HEK293 (cell line): ENCODE measurements around the gene ADAR.

Experiments used
- CTCF ChIA-PET: fragments of 350-600 bp; formaldehyde crosslinking; extraction: SDS; loops from one replicate; lab custom pipeline; 2021; ENCODE audit warnings: antibody characterized with exemption; lab: Yijun Ruan, JAX
- POLR2A ChIA-PET: fragments of 300-600 bp; formaldehyde crosslinking; extraction: SDS; loops from one replicate; lab custom pipeline; 2020; ENCODE audit warnings: antibody characterized with exemption, inconsistent platforms; lab: Yijun Ruan, JAX
- H3K27ac ChIP-seq: fragments of 200-500 bp; sonication (Bioruptor generic); 2 replicates; pipeline ENCODE4 v1.5.1; 2014; ENCODE audit warnings: low read depth, low read length, control low read depth, inconsistent platforms; ENCODE audit errors: extremely low read depth
- H3K36me3 ChIP-seq, 2 experiments: fragments of 200-500 bp in 1 of 2; sonication (Bioruptor generic) in 1 of 2; 1 replicate in 1 of 2; 2 replicates in 1 of 2; pipeline ENCODE4 v1.5.1; 2014 to 2017; ENCODE audit warnings: inconsistent platforms in 2 of 2, low read length in 2 of 2; ENCODE audit not compliant: control insufficient read depth in 2 of 2, insufficient read depth in 1 of 2
- H3K4me1 ChIP-seq: fragments of 200-500 bp; sonication (Bioruptor generic); 2 replicates; pipeline ENCODE4 v1.5.1; 2014; ENCODE audit warnings: mild to moderate bottlenecking, low read length, inconsistent platforms; ENCODE audit not compliant: control insufficient read depth, insufficient read depth
- H3K4me3 ChIP-seq: 2 replicates; pipeline ENCODE4 v1.5.1; 2011; ENCODE audit warnings: low read depth, mild to moderate bottlenecking, control low read depth, low read length, moderate library complexity
- H3K9me3 ChIP-seq: fragments of 200-500 bp; sonication (Bioruptor generic); 2 replicates; pipeline ENCODE4 v1.5.1; 2014; ENCODE audit warnings: low read depth, low read length, inconsistent platforms; ENCODE audit not compliant: control insufficient read depth, insufficient read depth
- GLIS1 ChIP-seq: fragments of 450-650 bp; formaldehyde crosslinking; IDR thresholded peaks from 2 replicates; pipeline ENCODE4 v1.5.1; 2016; ENCODE audit warnings: missing biosample characterization, missing genetic modification characterization
- KLF1 ChIP-seq: fragments of 450-650 bp; formaldehyde crosslinking; IDR thresholded peaks from 2 replicates; pipeline ENCODE4 v1.5.1; 2016; ENCODE audit warnings: missing biosample characterization, missing genetic modification characterization
- ZBTB48 ChIP-seq: fragments of 450-650 bp; formaldehyde crosslinking; IDR thresholded peaks from 2 replicates; pipeline ENCODE4 v1.5.1; 2016; ENCODE audit warnings: missing biosample characterization, missing genetic modification characterization
- ZFP3 ChIP-seq: fragments of 450-650 bp; formaldehyde crosslinking; IDR thresholded peaks from 2 replicates; pipeline ENCODE4 v1.5.1; 2016; ENCODE audit warnings: low read depth, missing biosample characterization, missing genetic modification characterization
- ZNF16 ChIP-seq: fragments of 450-650 bp; formaldehyde crosslinking; IDR thresholded peaks from 2 replicates; pipeline ENCODE4 v1.5.1; 2016; ENCODE audit warnings: low read depth, missing biosample characterization, missing genetic modification characterization
- ZNF23 ChIP-seq: fragments of 450-650 bp; formaldehyde crosslinking; IDR thresholded peaks from 2 replicates; pipeline ENCODE4 v1.5.1; 2016; ENCODE audit warnings: missing biosample characterization, missing genetic modification characterization, borderline replicate concordance
- ZNF324 ChIP-seq: fragments of 450-650 bp; formaldehyde crosslinking; IDR thresholded peaks from 2 replicates; pipeline ENCODE4 v1.5.1; 2016; ENCODE audit warnings: missing biosample characterization, missing genetic modification characterization
- ZNF366 ChIP-seq: fragments of 450-650 bp; formaldehyde crosslinking; conservative IDR thresholded peaks from 2 replicates; pipeline ENCODE4 v1.5.1; 2016; ENCODE audit warnings: missing biosample characterization, missing genetic modification characterization
- ZNF426 ChIP-seq: fragments of 450-650 bp; formaldehyde crosslinking; IDR thresholded peaks from 2 replicates; pipeline ENCODE4 v1.5.1; 2017; ENCODE audit warnings: missing biosample characterization, missing genetic modification characterization, mild to moderate bottlenecking, inconsistent platforms, moderate library complexity
- ZNF624 ChIP-seq: fragments of 450-650 bp; formaldehyde crosslinking; IDR thresholded peaks from 2 replicates; pipeline ENCODE4 v1.5.1; 2017; ENCODE audit warnings: missing biosample characterization, missing genetic modification characterization
- ZNF654 ChIP-seq: fragments of 450-650 bp; formaldehyde crosslinking; IDR thresholded peaks from 2 replicates; pipeline ENCODE4 v1.5.1; 2016; ENCODE audit warnings: low read depth, missing biosample characterization, missing genetic modification characterization
- ZXDB ChIP-seq: fragments of 450-650 bp; formaldehyde crosslinking; IDR thresholded peaks from 2 replicates; pipeline ENCODE4 v1.5.1; 2016; ENCODE audit warnings: missing biosample characterization, missing genetic modification characterization
- TF ChIP-seq, protein P1 (sequence below): fragments of 450-650 bp; formaldehyde crosslinking; IDR thresholded peaks from 2 replicates; pipeline ENCODE4 v1.5.1; 2017; ENCODE audit warnings: missing biosample characterization, missing genetic modification characterization
- TF ChIP-seq, protein P2 (sequence below): fragments of 450-650 bp; formaldehyde crosslinking; IDR thresholded peaks from 2 replicates; pipeline ENCODE4 v1.5.1; 2016; ENCODE audit warnings: missing biosample characterization, missing genetic modification characterization, low read depth
- TF ChIP-seq, protein P3 (sequence below): fragments of 450-650 bp; formaldehyde crosslinking; IDR thresholded peaks from 2 replicates; pipeline ENCODE4 v1.5.1; 2016; ENCODE audit warnings: missing biosample characterization, missing genetic modification characterization
- TF ChIP-seq, protein P4 (sequence below): fragments of 450-650 bp; formaldehyde crosslinking; IDR thresholded peaks from 2 replicates; pipeline ENCODE4 v1.5.1; 2016; ENCODE audit warnings: missing biosample characterization, missing genetic modification characterization

ADAR gene

DNA sequence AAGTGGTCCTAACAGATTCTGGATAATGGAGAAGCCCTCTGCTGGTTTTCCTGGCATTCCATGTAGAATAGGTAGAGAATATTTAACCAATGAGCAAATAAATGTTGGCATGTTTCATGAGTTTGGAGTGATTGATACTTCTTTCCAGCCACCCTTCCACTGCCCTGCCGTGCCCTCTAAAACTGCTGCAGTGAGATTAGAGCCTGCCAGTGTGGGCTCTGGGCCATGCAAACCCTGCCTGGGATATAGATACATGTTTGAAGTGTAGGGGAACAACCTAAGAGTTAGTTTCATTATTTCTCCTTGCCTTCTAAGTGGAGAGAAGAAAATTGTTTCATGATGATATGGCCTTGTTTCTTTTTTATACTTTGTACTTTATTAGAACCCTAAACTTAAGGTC is 60.0 kb downstream of the ADAR start (continued):
- TF ChIP-seq, protein P1, sequence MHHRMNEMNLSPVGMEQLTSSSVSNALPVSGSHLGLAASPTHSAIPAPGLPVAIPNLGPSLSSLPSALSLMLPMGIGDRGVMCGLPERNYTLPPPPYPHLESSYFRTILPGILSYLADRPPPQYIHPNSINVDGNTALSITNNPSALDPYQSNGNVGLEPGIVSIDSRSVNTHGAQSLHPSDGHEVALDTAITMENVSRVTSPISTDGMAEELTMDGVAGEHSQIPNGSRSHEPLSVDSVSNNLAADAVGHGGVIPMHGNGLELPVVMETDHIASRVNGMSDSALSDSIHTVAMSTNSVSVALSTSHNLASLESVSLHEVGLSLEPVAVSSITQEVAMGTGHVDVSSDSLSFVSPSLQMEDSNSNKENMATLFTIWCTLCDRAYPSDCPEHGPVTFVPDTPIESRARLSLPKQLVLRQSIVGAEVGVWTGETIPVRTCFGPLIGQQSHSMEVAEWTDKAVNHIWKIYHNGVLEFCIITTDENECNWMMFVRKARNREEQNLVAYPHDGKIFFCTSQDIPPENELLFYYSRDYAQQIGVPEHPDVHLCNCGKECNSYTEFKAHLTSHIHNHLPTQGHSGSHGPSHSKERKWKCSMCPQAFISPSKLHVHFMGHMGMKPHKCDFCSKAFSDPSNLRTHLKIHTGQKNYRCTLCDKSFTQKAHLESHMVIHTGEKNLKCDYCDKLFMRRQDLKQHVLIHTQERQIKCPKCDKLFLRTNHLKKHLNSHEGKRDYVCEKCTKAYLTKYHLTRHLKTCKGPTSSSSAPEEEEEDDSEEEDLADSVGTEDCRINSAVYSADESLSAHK (tag by site-specific recombination): no peak
- no peak for TF ChIP-seq ZBTB48
- TF ChIP-seq ZNF16 (tag by site-specific recombination): no peak
- TF ChIP-seq ZNF426 (tag by site-specific recombination): no peak

DNA sequence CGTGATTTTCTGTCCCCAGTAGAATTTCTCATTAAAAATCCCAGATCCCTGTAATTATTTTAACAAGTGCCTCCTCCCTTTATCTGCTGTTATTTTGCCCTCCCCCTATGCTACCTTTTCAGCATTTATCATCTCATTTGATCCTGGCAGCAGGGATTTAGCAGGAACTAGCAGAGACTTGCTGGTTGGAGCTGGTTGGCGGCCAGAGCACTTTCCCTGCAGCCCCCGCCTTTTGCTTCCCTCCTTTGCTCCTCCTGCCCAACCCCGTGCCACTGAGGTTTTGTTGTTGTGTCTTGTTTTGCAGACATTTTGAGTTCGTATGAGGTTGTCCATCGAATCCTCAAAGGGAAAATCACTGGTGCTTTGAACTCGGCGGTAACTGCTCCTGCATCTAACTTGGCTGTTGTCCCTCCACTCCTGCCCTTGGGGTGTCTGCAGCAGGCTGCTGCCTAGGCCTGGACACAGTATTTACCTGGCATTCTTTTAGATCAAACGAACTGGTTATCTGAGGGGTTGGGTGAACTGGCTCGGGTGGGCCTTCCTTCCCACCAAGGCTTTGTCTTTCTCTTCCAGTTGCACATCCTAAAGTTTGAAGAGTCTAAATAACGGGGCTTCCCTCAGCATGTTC is 60.8 kb downstream of the ADAR start:
- Histone ChIP-seq H3K9me3 (no peaks in the 10 kb centered on the region), H3K27ac (no peak overlapping the region), H3K36me3 (peaks cover 13 to 43% of the 10 kb centered on the region in 2 experiments), H3K4me1 (no peaks in the 10 kb centered on the region), H3K4me3 (no peak overlapping the region)
- no peak for TF ChIP-seq ZXDB (tag by site-specific recombination)
- TF ChIP-seq ZNF366 (tag by site-specific recombination): no peak
- no peak for TF ChIP-seq ZNF324
- TF ChIP-seq, protein P2, sequence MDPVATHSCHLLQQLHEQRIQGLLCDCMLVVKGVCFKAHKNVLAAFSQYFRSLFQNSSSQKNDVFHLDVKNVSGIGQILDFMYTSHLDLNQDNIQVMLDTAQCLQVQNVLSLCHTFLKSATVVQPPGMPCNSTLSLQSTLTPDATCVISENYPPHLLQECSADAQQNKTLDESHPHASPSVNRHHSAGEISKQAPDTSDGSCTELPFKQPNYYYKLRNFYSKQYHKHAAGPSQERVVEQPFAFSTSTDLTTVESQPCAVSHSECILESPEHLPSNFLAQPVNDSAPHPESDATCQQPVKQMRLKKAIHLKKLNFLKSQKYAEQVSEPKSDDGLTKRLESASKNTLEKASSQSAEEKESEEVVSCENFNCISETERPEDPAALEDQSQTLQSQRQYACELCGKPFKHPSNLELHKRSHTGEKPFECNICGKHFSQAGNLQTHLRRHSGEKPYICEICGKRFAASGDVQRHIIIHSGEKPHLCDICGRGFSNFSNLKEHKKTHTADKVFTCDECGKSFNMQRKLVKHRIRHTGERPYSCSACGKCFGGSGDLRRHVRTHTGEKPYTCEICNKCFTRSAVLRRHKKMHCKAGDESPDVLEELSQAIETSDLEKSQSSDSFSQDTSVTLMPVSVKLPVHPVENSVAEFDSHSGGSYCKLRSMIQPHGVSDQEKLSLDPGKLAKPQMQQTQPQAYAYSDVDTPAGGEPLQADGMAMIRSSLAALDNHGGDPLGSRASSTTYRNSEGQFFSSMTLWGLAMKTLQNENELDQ: no peak
- no peak for TF ChIP-seq ZFP3 (tag by site-specific recombination)
- ChIA-PET POLR2A (interaction anchor here (0.6 to 1.2 kb wide), 3 partner anchors 11 to 238 kb away, joined by 4 to 8 read pairs (median 5); no protein-coding TSS in a partner anchor), CTCF (interaction anchor here (0.5 to 6.6 kb wide), 46 partner anchors 8 to 538 kb away, joined by 3 to 205 read pairs (median 4); partner anchors contain the start of gene ATP8B2)

DNA sequence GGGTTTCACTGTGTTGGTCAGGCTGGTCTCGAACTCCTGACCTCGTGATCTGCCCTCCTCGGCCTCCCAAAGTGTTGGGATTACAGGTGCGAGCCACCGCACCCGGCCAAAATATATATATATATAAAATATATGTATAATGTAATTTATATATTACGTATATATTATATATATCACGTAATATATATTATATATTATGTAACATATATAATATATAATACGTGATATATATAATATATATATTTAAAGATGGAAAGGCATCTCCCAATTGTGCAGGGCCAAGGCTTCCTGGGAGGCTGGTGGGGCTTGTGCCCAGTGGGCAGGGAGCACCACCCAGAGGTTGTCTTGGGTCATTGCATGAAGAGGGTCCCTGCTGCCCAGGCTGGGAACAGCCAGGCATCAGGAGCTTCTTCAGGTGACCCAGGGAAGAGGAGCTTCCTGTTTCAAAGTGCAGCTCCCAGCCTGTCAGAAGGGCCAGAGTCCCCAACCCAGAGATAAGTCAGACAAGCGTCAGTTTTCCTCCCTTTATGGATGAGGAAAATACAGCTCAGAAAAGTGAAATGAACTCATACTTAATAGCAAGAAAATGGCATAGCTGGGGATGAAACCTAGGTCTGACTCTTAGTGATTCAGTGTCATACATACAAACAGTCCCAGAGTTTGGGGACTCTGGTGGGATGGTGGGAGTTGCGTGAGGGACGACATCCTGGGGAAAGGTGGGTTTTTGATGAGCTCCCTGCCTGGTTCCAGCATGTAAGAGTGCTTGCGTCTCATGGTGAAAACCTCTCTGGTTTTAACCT is 61.5 kb downstream of the ADAR start:
- peaks cover 13 to 35% of the 10 kb centered on the region in 2 experiments for H3K36me3 ChIP-seq
- H3K4me1 ChIP-seq: no peaks in the 10 kb centered on the region
- TF ChIP-seq, protein P3, sequence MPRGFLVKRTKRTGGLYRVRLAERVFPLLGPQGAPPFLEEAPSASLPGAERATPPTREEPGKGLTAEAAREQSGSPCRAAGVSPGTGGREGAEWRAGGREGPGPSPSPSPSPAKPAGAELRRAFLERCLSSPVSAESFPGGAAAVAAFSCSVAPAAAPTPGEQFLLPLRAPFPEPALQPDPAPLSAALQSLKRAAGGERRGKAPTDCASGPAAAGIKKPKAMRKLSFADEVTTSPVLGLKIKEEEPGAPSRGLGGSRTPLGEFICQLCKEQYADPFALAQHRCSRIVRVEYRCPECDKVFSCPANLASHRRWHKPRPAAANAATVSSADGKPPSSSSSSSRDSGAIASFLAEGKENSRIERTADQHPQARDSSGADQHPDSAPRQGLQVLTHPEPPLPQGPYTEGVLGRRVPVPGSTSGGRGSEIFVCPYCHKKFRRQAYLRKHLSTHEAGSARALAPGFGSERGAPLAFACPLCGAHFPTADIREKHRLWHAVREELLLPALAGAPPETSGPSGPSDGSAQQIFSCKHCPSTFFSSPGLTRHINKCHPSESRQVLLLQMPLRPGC: no peak
- no peak for TF ChIP-seq ZNF23 (tag by site-specific recombination)
- TF ChIP-seq GLIS1: peak; percentile 41; the same call in 1 of the 2 replicates
- no peak for TF ChIP-seq KLF1 (tag by site-specific recombination)
- TF ChIP-seq, protein P4, sequence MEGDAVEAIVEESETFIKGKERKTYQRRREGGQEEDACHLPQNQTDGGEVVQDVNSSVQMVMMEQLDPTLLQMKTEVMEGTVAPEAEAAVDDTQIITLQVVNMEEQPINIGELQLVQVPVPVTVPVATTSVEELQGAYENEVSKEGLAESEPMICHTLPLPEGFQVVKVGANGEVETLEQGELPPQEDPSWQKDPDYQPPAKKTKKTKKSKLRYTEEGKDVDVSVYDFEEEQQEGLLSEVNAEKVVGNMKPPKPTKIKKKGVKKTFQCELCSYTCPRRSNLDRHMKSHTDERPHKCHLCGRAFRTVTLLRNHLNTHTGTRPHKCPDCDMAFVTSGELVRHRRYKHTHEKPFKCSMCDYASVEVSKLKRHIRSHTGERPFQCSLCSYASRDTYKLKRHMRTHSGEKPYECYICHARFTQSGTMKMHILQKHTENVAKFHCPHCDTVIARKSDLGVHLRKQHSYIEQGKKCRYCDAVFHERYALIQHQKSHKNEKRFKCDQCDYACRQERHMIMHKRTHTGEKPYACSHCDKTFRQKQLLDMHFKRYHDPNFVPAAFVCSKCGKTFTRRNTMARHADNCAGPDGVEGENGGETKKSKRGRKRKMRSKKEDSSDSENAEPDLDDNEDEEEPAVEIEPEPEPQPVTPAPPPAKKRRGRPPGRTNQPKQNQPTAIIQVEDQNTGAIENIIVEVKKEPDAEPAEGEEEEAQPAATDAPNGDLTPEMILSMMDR (tag by site-specific recombination): peak; percentile 64
- TF ChIP-seq ZNF654 (tag by site-specific recombination): peak; percentile 74
- TF ChIP-seq ZNF624 (tag by site-specific recombination): no peak
- no peak for TF ChIP-seq ZFP3 (tag by site-specific recombination)
- no peak overlapping the region for H3K27ac ChIP-seq
- no peaks in the 10 kb centered on the region for H3K9me3 ChIP-seq
- POLR2A ChIA-PET: interaction anchor here (0.6 to 1.5 kb wide), 4 partner anchors 10 to 239 kb away, joined by 4 to 8 read pairs (median 6); no protein-coding TSS in a partner anchor
- CTCF ChIA-PET: interaction anchor here (0.5 to 6.6 kb wide), 48 partner anchors 9 to 602 kb away, joined by 3 to 205 read pairs (median 4); partner anchors contain the start of gene ATP8B2
- no peak overlapping the region for H3K4me3 ChIP-seq
